ENCODE data around the gene ID1. TPM values are rescaled to one million over a fixed set of nuclear protein-coding genes. Genes with fewer than 3 reads are reported as not detected.
A peak's percentile ranks its signal among the peaks of the same experiment; 100 is the strongest.

The ID1 gene
- total and polyA plus RNA-seq, 2 of the 13 experiments (the other 11 are each of a cell fraction or from before 2014, with no cell fraction given): 320 to 419 TPM

GRCh38 chr20:31572701-31573554 lies 32.2 kb upstream of the ID1 start (continued):
- TF ChIP-seq, protein P1, sequence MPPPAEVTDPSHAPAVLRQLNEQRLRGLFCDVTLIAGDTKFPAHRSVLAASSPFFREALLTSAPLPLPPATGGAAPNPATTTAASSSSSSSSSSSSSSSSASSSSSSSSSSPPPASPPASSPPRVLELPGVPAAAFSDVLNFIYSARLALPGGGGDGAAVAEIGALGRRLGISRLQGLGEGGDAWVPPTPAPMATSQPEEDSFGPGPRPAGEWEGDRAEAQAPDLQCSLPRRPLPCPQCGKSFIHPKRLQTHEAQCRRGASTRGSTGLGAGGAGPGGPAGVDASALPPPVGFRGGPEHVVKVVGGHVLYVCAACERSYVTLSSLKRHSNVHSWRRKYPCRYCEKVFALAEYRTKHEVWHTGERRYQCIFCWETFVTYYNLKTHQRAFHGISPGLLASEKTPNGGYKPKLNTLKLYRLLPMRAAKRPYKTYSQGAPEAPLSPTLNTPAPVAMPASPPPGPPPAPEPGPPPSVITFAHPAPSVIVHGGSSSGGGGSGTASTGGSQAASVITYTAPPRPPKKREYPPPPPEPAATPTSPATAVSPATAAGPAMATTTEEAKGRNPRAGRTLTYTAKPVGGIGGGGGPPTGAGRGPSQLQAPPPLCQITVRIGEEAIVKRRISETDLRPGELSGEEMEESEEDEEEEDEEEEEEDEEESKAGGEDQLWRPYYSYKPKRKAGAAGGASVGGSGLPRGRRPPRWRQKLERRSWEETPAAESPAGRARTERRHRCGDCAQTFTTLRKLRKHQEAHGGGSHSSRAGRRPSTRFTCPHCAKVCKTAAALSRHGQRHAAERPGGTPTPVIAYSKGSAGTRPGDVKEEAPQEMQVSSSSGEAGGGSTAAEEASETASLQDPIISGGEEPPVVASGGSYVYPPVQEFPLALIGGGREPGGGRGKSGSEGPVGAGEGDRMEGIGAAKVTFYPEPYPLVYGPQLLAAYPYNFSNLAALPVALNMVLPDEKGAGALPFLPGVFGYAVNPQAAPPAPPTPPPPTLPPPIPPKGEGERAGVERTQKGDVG (CRISPR knock-in tag; IDR thresholded peaks at IDR 0.05; ENCODE audit: borderline replicate concordance): peak; percentile 80
- TF ChIP-seq SNAPC5 (CRISPR knock-in tag; IDR thresholded peaks at IDR 0.05; ENCODE audit: borderline replicate concordance) (no peak; the same call in none of the 2 replicates), ZFYVE20 (CRISPR knock-in tag; IDR thresholded peaks at IDR 0.05; ENCODE audit: borderline replicate concordance, low read depth) (peak; percentile 56; the same call in 1 of the 2 replicates), TRIM24 (CRISPR knock-in tag; IDR thresholded peaks at IDR 0.05) (peak; percentile 82; the same call in 1 of the 2 replicates), ZNF598 (CRISPR knock-in tag; IDR thresholded peaks at IDR 0.05; ENCODE audit: borderline replicate concordance) (peak; percentile 98), ZNF160 (CRISPR knock-in tag; IDR thresholded peaks at IDR 0.05) (peak; percentile 75; the same call in 1 of the 2 replicates), ZNF446 (CRISPR knock-in tag; IDR thresholded peaks at IDR 0.05) (peak; percentile 66; the same call in 1 of the 2 replicates), ELF3 (CRISPR knock-in tag; IDR thresholded peaks at IDR 0.05) (peak; percentile 87), JARID2 (CRISPR knock-in tag; IDR thresholded peaks at IDR 0.05; ENCODE audit: insufficient replicate concordance) (no peak), SMAD3 (CRISPR knock-in tag; IDR thresholded peaks at IDR 0.05) (peak; percentile 98; the same call in 1 of the 2 replicates), SALL2 (CRISPR knock-in tag; IDR thresholded peaks at IDR 0.05) (peak; percentile 99), ZBTB1 (CRISPR knock-in tag; IDR thresholded peaks at IDR 0.05; ENCODE audit: borderline replicate concordance) (no peak), REST (IDR thresholded peaks at IDR 0.05; ENCODE audit: borderline replicate concordance in 1 of 2, low read depth in 1 of 2, low read length in 2 of 2) (peak in 1 of 2 experiments; percentile 65; a peak in 1 of 4 replicates), EHMT2 (IDR thresholded peaks at IDR 0.05; ENCODE audit: borderline replicate concordance, low read depth, low read length) (no peak), ZNF816 (CRISPR knock-in tag; IDR thresholded peaks at IDR 0.05; ENCODE audit: borderline replicate concordance) (peak; percentile 74; the same call in 1 of the 2 replicates), FOXK2 (IDR thresholded peaks at IDR 0.05) (no peak), ARID2 (CRISPR knock-in tag; IDR thresholded peaks at IDR 0.05; ENCODE audit: borderline replicate concordance) (peak; percentile 99; the same call in 1 of the 2 replicates)
- TF ChIP-seq, protein P2, sequence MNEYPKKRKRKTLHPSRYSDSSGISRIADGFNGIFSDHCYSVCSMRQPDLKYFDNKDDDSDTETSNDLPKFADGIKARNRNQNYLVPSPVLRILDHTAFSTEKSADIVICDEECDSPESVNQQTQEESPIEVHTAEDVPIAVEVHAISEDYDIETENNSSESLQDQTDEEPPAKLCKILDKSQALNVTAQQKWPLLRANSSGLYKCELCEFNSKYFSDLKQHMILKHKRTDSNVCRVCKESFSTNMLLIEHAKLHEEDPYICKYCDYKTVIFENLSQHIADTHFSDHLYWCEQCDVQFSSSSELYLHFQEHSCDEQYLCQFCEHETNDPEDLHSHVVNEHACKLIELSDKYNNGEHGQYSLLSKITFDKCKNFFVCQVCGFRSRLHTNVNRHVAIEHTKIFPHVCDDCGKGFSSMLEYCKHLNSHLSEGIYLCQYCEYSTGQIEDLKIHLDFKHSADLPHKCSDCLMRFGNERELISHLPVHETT (CRISPR knock-in tag; conservative IDR thresholded peaks at IDR 0.05): peak; percentile 76; the same call in 1 of the 2 replicates

Measured in HepG2 (cell line).